Measurements from ENCODE around the gene BAG5.

DNA sequence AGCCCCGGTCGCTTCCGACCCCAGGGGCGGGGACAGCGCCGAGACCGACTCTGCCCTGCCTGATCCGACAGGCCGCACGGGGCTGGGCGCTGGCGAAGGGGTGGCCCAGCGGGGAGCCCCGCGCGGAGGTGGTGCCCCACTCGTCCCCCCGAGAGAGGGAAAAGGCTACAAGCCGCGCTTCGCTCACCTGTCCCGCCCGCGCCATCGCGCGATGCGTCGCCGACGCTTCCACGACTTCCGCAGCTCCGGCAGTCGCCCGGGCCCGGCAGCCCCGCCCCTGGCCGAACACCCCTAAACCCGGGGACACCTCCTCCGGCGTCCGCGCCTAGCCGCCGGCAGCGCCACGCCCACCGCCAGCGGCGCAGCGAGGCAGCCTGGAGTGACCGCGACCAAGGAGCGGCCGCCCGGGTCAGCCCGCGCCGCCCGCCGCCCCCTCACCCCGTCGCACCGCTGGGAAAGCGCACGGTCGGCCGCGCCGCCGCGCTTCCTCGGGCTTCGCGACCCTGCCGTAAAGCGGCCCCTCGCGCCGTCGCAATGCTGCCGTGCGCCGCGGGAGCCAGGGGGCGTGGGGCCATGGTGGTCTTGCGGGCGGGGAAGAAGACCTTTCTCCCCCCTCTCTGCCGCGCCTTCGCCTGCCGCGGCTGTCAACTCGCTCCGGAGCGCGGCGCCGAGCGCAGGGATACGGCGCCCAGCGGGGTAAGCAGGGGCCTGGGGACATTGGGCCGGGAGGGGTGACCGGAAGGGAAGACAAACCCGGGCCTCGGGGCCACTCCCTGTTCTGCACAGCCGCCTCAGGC is at the start of gene BAG5, which contains the start of gene COA8:
- peak in 1 of 2 donors; percentile 80 for TF ChIP-seq POLR2A (IDR thresholded peaks at IDR 0.05)
- TF ChIP-seq, protein P1, sequence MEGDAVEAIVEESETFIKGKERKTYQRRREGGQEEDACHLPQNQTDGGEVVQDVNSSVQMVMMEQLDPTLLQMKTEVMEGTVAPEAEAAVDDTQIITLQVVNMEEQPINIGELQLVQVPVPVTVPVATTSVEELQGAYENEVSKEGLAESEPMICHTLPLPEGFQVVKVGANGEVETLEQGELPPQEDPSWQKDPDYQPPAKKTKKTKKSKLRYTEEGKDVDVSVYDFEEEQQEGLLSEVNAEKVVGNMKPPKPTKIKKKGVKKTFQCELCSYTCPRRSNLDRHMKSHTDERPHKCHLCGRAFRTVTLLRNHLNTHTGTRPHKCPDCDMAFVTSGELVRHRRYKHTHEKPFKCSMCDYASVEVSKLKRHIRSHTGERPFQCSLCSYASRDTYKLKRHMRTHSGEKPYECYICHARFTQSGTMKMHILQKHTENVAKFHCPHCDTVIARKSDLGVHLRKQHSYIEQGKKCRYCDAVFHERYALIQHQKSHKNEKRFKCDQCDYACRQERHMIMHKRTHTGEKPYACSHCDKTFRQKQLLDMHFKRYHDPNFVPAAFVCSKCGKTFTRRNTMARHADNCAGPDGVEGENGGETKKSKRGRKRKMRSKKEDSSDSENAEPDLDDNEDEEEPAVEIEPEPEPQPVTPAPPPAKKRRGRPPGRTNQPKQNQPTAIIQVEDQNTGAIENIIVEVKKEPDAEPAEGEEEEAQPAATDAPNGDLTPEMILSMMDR (IDR thresholded peaks at IDR 0.05), result peak in 2 of 4 experiments; percentile 34 to 38

Measured in uterus (tissue), 2 donors.